Activated naive CD8-positive, alpha-beta T cell treated with anti-CD3 and anti-CD28 coated beads for 36 hours (primary cell): ENCODE measurements around the gene TEX26. TPM values are rescaled to one million over a fixed set of nuclear protein-coding genes. Genes with fewer than 3 reads are reported as not detected.

ENCODE experiments used
- DNase-seq: peaks from one replicate; pipeline ENCODE4 v3.0.0; 2021
- H3K27ac Mint-ChIP-seq: one replicate; pipeline ENCODE4 v1.8.0; 2022; ENCODE audit warnings: mild to moderate bottlenecking, moderate library complexity, mixed read lengths
- H3K27me3 Mint-ChIP-seq: one replicate; pipeline ENCODE4 v1.8.0; 2022; ENCODE audit warnings: mild to moderate bottlenecking, mixed read lengths
- H3K36me3 Mint-ChIP-seq: one replicate; pipeline ENCODE4 v1.8.0; 2021; ENCODE audit warnings: mild to moderate bottlenecking, mixed read lengths
- H3K4me1 Mint-ChIP-seq: one replicate; pipeline ENCODE4 v1.8.0; 2021; ENCODE audit warnings: mixed read lengths
- H3K4me3 Mint-ChIP-seq: one replicate; pipeline ENCODE4 v1.8.0; 2022; ENCODE audit warnings: mild to moderate bottlenecking, moderate library complexity, mixed read lengths
- H3K9me3 Mint-ChIP-seq: one replicate; pipeline ENCODE4 v1.8.0; 2022; ENCODE audit warnings: mixed read lengths
- total RNA-seq, 2 experiments: library from RNA; stranded (reverse); gene quantifications; one replicate each; pipeline ENCODE4 v1.2.3, GENCODE V29; 2021

The TEX26 gene
- total RNA-seq, 2 experiments from 2014 or later: not detected

- peaks cover 38% of the 10 kb centered on the region for H3K27me3 Mint-ChIP-seq
- H3K27ac Mint-ChIP-seq: no peak overlapping the region
- no peaks in the 10 kb centered on the region for H3K4me1 Mint-ChIP-seq
- DNase-seq: no peak
- H3K36me3 Mint-ChIP-seq: no peaks in the 10 kb centered on the region
- H3K4me3 Mint-ChIP-seq: no peak overlapping the region
- H3K9me3 Mint-ChIP-seq: no peaks in the 10 kb centered on the region
Measured at GRCh38 chr13:30934381-30934780, 1.9 kb downstream of the TEX26 start.

GRCh38 chr13:30934803-30935202 is 2.3 kb downstream of the TEX26 start:
- Mint-ChIP-seq H3K9me3 (no peaks in the 10 kb centered on the region), H3K36me3 (no peaks in the 10 kb centered on the region), H3K27me3 (peaks cover 34% of the 10 kb centered on the region), H3K4me1 (no peaks in the 10 kb centered on the region), H3K4me3 (no peak overlapping the region), H3K27ac (no peak overlapping the region)
- DNase-seq: no peak

DNA sequence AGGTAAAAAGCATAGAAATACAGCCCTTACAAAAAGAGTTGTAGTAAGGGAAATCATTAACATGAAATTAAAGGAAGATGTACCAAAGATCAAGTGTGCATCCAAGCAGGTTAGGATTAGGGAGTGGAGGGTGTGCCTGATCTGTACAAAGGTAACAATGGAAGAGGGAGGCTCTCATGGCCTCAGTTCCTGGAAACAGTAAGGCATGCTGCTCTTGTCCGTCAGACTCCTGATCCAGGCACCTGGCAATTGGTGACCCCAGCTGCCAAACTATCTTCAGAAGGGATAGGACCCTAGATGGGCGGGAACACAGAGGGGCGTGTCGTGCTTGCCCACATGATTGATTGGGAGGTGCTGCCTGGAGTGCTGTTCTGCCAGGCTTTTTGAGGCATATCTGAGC is 4.5 kb downstream of the TEX26 start:
- H3K27ac Mint-ChIP-seq: no peak overlapping the region
- no peak overlapping the region for H3K4me3 Mint-ChIP-seq
- H3K9me3 Mint-ChIP-seq: no peaks in the 10 kb centered on the region
- no peaks in the 10 kb centered on the region for H3K4me1 Mint-ChIP-seq
- H3K27me3 Mint-ChIP-seq: peaks cover 20% of the 10 kb centered on the region
- no peak for DNase-seq
- no peaks in the 10 kb centered on the region for H3K36me3 Mint-ChIP-seq

- DNase-seq: no peak
- Mint-ChIP-seq H3K27me3 (peaks cover 45% of the 10 kb centered on the region), H3K9me3 (peaks cover 14% of the 10 kb centered on the region), H3K27ac (no peak overlapping the region), H3K4me3 (no peak overlapping the region), H3K36me3 (peaks cover 4% of the 10 kb centered on the region), H3K4me1 (no peaks in the 10 kb centered on the region)
Measured at GRCh38 chr13:30943881-30944280, 11.4 kb downstream of the TEX26 start.

- Mint-ChIP-seq H3K4me3 (no peak overlapping the region), H3K27ac (no peak overlapping the region), H3K36me3 (no peaks in the 10 kb centered on the region), H3K9me3 (peaks cover 21% of the 10 kb centered on the region), H3K4me1 (no peaks in the 10 kb centered on the region), H3K27me3 (peaks cover 43% of the 10 kb centered on the region)
- no peak for DNase-seq
Measured at GRCh38 chr13:30957258-30957943, 24.9 kb downstream of the TEX26 start.

DNA sequence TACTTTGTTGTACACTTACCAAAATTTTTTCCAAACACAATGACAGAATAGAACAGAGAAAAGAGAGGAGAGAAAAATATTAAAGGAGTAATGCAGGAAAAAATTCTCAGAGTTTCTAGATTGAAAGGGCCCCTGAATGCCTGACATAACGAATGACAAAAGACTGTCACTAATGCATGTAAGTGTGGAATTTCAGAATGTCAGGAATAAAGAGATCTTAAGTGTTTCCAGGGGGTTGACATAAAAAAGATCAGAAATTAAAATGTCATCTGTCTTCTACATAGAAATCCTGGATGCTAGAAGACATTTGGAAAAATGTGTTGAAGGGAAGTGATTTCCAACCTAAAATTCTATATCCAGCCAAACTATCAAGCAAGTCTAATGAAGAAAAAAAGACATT is 27.2 kb downstream of the TEX26 start:
- Mint-ChIP-seq H3K4me3 (no peak overlapping the region), H3K4me1 (no peaks in the 10 kb centered on the region), H3K9me3 (peaks cover 21% of the 10 kb centered on the region), H3K27me3 (peaks cover 52% of the 10 kb centered on the region), H3K27ac (no peak overlapping the region), H3K36me3 (no peaks in the 10 kb centered on the region)
- no peak for DNase-seq

GRCh38 chr13:30963791-30964190 is 31.3 kb downstream of the TEX26 start:
- Mint-ChIP-seq H3K36me3 (no peaks in the 10 kb centered on the region), H3K4me3 (no peak overlapping the region), H3K27ac (no peak overlapping the region), H3K9me3 (peaks cover 13% of the 10 kb centered on the region), H3K27me3 (peaks cover 50% of the 10 kb centered on the region), H3K4me1 (no peaks in the 10 kb centered on the region)
- no peak for DNase-seq

- H3K27me3 Mint-ChIP-seq: peaks cover 44% of the 10 kb centered on the region
- no peak overlapping the region for H3K27ac Mint-ChIP-seq
- peaks cover under 1% of the 10 kb centered on the region for H3K9me3 Mint-ChIP-seq
- no peaks in the 10 kb centered on the region for H3K36me3 Mint-ChIP-seq
- H3K4me1 Mint-ChIP-seq: no peaks in the 10 kb centered on the region
- no peak overlapping the region for H3K4me3 Mint-ChIP-seq
- no peak for DNase-seq
Measured at GRCh38 chr13:30965380-30965779, 32.9 kb downstream of the TEX26 start.

DNA sequence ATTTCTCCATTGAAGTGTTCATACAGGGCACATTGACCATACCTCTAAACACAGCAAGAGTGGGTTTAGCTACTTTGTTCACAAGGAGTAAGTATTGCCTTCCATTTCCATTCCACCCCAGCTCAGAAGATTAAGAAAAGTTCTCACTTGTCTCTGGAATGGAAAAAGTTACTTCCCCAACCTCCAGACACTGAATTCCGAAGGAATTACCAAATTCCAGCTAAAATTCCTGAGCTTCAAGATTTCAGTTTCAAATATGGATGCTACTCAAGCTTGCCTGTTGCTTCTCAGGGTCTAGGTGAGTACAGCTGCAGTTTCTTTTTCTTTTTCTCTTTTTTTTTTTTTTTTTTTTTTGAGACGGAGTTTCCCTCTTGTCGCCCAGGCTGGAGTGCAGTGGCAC is 33.6 kb downstream of the TEX26 start:
- H3K9me3 Mint-ChIP-seq: no peaks in the 10 kb centered on the region
- H3K36me3 Mint-ChIP-seq: no peaks in the 10 kb centered on the region
- H3K27me3 Mint-ChIP-seq: peaks cover 41% of the 10 kb centered on the region
- DNase-seq: no peak
- no peak overlapping the region for H3K27ac Mint-ChIP-seq
- H3K4me1 Mint-ChIP-seq: no peaks in the 10 kb centered on the region
- H3K4me3 Mint-ChIP-seq: no peak overlapping the region

DNA sequence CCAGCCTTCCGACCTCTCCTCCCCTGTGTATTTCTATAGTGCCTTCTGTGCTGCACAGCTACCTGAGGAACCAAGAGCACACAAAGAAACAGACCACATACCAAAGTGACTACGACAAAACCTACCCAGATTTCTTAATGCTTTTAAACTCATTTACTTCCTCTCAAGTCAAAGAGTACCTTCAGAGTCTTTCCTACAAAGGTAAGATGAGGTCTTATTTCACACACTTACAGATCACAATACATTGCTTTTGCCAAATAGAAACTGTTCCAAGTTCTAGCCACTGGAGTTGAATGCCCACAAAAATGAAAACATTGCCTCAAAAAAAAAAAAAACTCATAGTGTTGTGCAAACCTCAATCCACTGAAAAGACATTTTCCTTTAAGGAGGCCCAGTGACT is 36.4 kb downstream of the TEX26 start:
- peaks cover 37% of the 10 kb centered on the region for H3K27me3 Mint-ChIP-seq
- no peak overlapping the region for H3K27ac Mint-ChIP-seq
- no peak for DNase-seq
- H3K4me3 Mint-ChIP-seq: no peak overlapping the region
- no peaks in the 10 kb centered on the region for H3K4me1 Mint-ChIP-seq
- no peaks in the 10 kb centered on the region for H3K36me3 Mint-ChIP-seq
- H3K9me3 Mint-ChIP-seq: no peaks in the 10 kb centered on the region

- H3K27me3 Mint-ChIP-seq: peaks cover 27% of the 10 kb centered on the region
Measured at GRCh38 chr13:30971575-30971974, 39.1 kb downstream of the TEX26 start.

DNA sequence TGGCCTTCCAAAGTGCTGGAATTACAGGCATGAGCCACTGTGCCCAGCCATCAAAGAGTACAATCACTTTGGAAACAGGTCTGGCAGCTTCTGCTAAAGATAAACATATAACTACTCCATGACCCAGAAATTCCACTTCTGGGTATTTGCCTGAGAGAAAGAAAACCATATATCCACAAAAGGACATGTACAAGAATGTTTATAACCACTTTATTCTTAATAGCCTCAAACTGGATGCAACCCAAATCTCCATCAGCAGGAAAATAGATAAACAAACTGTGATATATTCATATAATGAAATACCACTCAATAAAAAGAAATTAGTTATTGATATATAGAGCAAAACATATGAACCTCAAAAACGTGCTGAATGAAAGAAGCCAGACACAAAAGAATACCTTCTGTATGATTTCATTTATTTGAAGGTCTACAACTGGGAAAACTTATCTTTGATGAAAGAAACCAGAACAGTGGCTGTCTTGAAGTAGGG is 40.5 kb downstream of the TEX26 start:
- H3K9me3 Mint-ChIP-seq: no peaks in the 10 kb centered on the region
- no peak for DNase-seq
- H3K36me3 Mint-ChIP-seq: no peaks in the 10 kb centered on the region
- H3K4me1 Mint-ChIP-seq: no peaks in the 10 kb centered on the region
- peaks cover 22% of the 10 kb centered on the region for H3K27me3 Mint-ChIP-seq
- H3K4me3 Mint-ChIP-seq: no peak overlapping the region
- H3K27ac Mint-ChIP-seq: no peak overlapping the region

More at GRCh38 chr13:30971575-30971974, 39.1 kb downstream of the TEX26 start:
- Mint-ChIP-seq H3K9me3 (no peaks in the 10 kb centered on the region), H3K4me3 (no peak overlapping the region), H3K4me1 (no peaks in the 10 kb centered on the region), H3K27ac (no peak overlapping the region), H3K36me3 (no peaks in the 10 kb centered on the region)
- no peak for DNase-seq

- H3K9me3 Mint-ChIP-seq: no peaks in the 10 kb centered on the region
- no peaks in the 10 kb centered on the region for H3K36me3 Mint-ChIP-seq
- no peak for DNase-seq
- no peaks in the 10 kb centered on the region for H3K4me1 Mint-ChIP-seq
- H3K27me3 Mint-ChIP-seq: peaks cover 23% of the 10 kb centered on the region
- H3K27ac Mint-ChIP-seq: no peak overlapping the region
- H3K4me3 Mint-ChIP-seq: no peak overlapping the region
Measured at GRCh38 chr13:30974350-30974749, 41.9 kb downstream of the TEX26 start.

- no peaks in the 10 kb centered on the region for H3K36me3 Mint-ChIP-seq
- no peak for DNase-seq
- no peaks in the 10 kb centered on the region for H3K9me3 Mint-ChIP-seq
- H3K27me3 Mint-ChIP-seq: peaks cover 29% of the 10 kb centered on the region
- no peak overlapping the region for H3K4me3 Mint-ChIP-seq
- no peaks in the 10 kb centered on the region for H3K4me1 Mint-ChIP-seq
- H3K27ac Mint-ChIP-seq: no peak overlapping the region
Measured at GRCh38 chr13:30976025-30976424, 43.6 kb downstream of the TEX26 start.

DNA sequence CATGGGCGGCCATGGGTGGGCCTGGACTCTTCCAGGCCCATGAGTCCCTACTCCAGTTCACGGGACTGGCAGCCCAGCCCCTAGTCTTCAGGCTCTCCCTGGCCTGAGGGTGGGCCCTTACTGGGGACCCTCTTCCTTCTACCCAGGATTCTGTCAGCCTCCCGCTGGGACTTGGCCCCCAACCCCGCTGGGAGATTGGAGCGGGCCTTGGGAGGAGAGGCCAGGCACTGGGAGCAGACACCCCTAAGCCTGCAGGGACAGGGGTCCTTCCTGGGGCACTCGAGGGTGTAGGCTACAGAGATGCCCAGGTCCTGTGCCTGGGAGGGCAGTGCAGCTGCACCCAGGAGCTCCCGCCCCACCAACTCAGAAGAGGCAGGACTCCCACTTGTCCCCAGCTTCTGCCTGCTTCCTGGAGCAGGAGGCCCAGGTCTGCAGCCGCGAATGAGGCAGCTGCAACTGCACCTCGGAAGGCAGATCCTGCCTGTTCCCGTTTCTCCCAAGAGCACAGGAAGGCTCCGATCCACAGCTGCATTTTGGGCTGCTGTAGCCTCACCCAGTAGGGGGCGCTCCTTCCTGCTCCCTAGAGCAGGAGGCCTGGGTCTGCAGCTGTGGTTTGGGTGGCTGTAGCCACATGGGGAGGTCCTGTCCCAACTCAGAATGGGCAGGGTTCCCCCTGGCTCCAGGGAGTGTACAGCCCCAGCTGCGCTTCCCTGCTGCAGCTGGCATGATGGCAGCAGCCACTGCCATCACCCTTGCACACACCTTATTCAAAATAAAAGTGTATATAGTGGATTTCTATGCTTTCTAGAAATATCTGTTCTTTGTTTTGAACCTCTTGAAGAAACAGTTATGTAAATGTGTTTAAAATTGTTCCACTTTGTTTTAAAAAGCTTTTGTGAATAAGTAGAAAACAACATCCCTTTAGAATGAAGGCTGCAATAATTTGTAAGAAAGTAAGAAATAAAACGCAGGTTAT is 46.8 kb downstream of the TEX26 start:
- Mint-ChIP-seq H3K36me3 (no peaks in the 10 kb centered on the region), H3K4me3 (no peak overlapping the region), H3K27ac (no peak overlapping the region), H3K9me3 (no peaks in the 10 kb centered on the region), H3K27me3 (peaks cover 30% of the 10 kb centered on the region), H3K4me1 (no peaks in the 10 kb centered on the region)
- peak; percentile 23 for DNase-seq
